Measurements from ENCODE around the gene SRSF3. TPM values are rescaled to one million over a fixed set of nuclear protein-coding genes. Genes with fewer than 3 reads are reported as not detected.
A peak's percentile ranks its signal among the peaks of the same experiment; 100 is the strongest.

SRSF3 gene
- total RNA-seq: 100 to 1,000 TPM; 357 to 359 TPM
- polyA plus RNA-seq: 100 to 1,000 TPM; 268 to 375 (median 332) TPM
- total RNA-seq: 372 to 926 (median 649) reads per million in 6 experiments

DNA sequence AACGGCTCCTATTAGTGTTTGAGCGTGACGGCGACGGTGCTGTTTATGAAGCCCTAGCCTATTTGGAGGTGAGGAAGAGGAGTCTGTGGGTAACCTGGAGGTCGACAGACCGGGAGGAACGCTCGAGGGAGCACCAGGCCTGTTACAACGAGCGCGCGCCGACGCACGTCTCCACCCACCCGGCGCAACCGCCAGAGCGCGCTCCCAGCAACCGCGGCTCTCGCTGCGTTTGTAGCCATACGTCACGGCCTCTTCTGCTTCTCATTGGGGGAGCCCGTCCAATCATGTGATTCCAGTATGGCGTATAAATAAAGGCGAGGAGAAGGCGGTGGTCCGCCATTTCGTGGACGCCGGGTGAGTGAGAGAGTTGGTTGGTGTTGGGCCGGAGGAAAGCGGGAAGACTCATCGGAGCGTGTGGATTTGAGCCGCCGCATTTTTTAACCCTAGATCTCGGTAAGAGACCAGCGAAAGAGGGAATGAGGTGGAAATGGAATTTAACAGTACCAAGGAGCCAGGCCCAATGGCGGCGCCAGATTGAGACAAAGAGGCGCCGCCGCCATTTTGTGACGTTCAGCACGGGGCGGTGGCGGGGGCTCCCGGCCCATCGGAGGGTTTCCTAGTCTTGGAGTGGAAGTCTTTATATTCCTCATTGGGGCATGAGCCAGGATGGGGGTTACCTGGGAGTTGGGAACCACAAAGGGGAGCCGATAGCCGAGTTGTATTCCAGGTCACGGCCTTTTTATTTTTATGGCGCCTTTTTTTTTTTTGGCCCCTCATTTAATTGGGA lies at the start of gene SRSF3:
SRSF3 (plus strand) TSS at position 334 of the 787 bp plus-strand sequence. CDS start 2,401 bp downstream, outside the sequence.
- DNase-seq (peak; percentile 90 to 99 (median 97)), ATAC-seq (peak; percentile 84 to 87)
- Mint-ChIP-seq H3K27ac (peak within 1 kb of the TSS; percentile 96 to 100 (median 100)), H3K9me3 (peaks cover 0 to 5% (median 0%) of the 10 kb centered on the region in 9 donors), H3K27me3 (peaks cover 0 to 4% (median 0%) of the 10 kb centered on the region in 5 donors), H3K36me3 (peaks cover 37 to 47% (median 45%) of the 10 kb centered on the region in 3 donors), H3K4me3 (peak within 1 kb of the TSS; percentile 89 to 100 (median 98)), H3K4me1 (peaks cover 20 to 49% (median 42%) of the 10 kb centered on the region in 4 donors)
- POLR2A ChIA-PET: interaction anchor here (0.6 to 13.3 kb wide), 26 partner anchors 9 to 898 kb away, joined by 3 to 353 read pairs (median 4); partner anchors contain the start of genes CDKN1A, KCTD20 and STK38

DNA sequence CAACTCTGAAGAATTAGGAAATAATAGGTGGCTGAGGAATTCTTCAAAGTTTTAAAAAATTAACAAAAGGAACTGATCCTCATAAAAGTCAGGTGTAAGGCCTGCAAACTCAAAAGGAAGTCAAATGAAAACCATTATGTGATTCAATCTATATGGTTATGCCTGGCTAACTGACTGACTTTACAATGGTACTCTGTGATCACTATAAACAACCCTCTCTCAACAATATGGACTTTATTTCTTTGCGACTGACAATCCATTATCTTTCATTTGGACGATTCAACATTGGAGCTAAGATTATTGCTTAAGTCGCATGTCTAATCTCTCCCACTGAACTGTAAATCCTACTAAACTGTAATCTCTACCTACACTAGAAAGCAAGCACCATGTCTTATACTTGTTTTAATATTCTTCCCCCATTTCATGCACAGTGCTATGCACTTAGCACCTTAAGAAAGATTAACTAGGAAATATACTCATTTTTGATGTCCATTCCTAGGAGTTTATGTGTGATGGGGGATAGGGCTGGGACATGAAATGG lies 48.3 kb upstream of the SRSF3 start:
- no peaks in the 10 kb centered on the region for H3K27me3 Mint-ChIP-seq
- peak overlapping the region; percentile 96 to 99 (median 98) for H3K27ac Mint-ChIP-seq
- ATAC-seq (no peak), DNase-seq (no peak)
- H3K4me1 Mint-ChIP-seq: peaks cover 14 to 65% (median 53%) of the 10 kb centered on the region in 4 donors
- H3K9me3 Mint-ChIP-seq: peaks cover 0 to 2% (median 0%) of the 10 kb centered on the region in 9 donors
- H3K4me3 Mint-ChIP-seq: peak overlapping the region; percentile 93 to 100 (median 99)
- POLR2A ChIA-PET: interaction anchor here (0.6 to 13.0 kb wide), 18 partner anchors 9 to 123 kb away, joined by 3 to 353 read pairs (median 4); partner anchors contain the start of gene SRSF3
- H3K36me3 Mint-ChIP-seq: peaks cover 13 to 25% (median 14%) of the 10 kb centered on the region in 3 donors

DNA sequence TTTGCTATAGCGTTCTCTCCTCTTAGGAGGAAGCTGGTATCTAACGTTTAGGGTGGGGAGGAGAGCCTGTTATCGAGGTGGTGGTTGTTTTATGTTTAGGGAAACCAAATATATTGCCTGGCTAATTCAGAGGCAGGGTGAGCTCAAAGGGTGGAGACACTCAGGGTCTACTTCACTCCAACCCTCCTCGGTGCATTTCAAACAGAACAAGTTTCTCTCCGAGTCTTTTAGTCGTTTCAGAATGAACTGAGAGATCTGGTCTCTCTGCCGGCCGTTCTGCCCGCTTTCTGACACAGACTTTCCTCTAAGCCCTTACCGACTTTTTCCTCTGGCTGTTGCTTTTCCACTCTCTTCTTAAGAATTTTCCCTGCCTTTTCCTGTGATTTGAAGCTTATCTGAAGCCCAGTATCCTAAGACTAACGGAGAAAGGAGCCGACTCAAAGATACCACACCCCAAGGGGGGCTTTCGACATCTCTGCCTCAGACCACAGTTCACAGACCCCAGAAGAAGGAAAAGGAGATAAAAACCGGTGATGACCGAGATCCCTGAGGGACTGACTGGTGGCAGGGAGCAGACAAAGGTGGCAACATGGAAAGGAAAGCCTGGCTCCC lies 47.7 kb upstream of the SRSF3 start:
- H3K9me3 Mint-ChIP-seq: peaks cover 0 to 2% (median 0%) of the 10 kb centered on the region in 9 donors
- ATAC-seq: peak; percentile 15 to 19
- DNase-seq: peak in 3 of 10 donors; percentile 39 to 54 (median 48)
- no peaks in the 10 kb centered on the region for H3K27me3 Mint-ChIP-seq
- peak overlapping the region; percentile 96 to 99 (median 98) for H3K27ac Mint-ChIP-seq
- peak overlapping the region; percentile 93 to 100 (median 99) for H3K4me3 Mint-ChIP-seq
- peaks cover 9 to 19% (median 13%) of the 10 kb centered on the region in 3 donors for H3K36me3 Mint-ChIP-seq
- POLR2A ChIA-PET: interaction anchor here (0.6 to 13.0 kb wide), 13 partner anchors 8 to 123 kb away, joined by 3 to 353 read pairs (median 4); partner anchors contain the start of gene SRSF3
- H3K4me1 Mint-ChIP-seq: peaks cover 12 to 61% (median 48%) of the 10 kb centered on the region in 4 donors

DNA sequence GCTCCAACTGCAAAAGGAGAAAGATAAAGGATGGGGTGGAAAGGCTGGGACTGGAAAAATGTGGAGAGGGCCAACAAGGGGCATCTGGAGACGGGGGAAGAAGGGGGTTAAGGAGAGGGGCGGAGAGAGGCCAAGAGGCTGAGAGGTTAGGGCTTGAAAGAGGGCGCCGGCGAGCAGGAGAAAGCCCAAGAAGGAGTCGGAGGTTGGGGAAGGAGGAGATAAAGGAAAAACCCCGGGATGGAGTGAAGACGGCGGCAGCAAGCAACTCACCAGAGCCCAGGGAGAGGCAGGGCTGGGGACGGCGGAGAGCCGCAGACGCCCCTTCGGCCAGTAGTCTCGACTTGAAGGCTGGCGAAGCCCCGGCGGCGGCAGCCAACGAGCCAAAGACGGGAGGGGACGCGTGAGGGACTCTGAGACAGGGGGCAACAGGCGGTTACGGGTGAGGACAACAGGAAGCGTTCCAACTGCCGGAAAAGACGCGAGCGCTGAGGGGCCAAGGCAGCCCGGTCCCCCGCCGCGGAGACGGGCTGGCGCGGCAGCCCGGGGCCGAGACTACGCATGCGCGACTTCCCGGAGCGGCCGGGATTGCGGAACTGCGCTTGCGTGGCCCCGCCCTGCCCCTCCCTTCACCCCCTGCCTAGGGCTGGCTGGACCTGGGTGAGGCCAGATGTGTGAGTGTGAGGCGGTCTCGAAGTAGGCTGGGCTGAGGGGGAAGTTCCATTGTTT lies 47.1 kb upstream of the SRSF3 start, which contains the start of gene STK38:
STK38 (minus strand) TSS at position 560 of the 726 bp plus-strand sequence. CDS start 7,277 bp downstream, outside the sequence.
- Mint-ChIP-seq H3K4me1 (peaks cover 12 to 54% (median 41%) of the 10 kb centered on the region in 4 donors), H3K27ac (peak within 1 kb of the TSS; percentile 96 to 99 (median 98)), H3K4me3 (peak within 1 kb of the TSS; percentile 93 to 100 (median 99)), H3K9me3 (peaks cover 0 to 2% (median 0%) of the 10 kb centered on the region in 9 donors), H3K36me3 (peaks cover 6 to 14% (median 13%) of the 10 kb centered on the region in 3 donors), H3K27me3 (no peaks in the 10 kb centered on the region)
- POLR2A ChIA-PET: interaction anchor here (0.7 to 13.0 kb wide), 6 partner anchors 11 to 104 kb away, joined by 3 to 353 read pairs (median 4); partner anchors contain the start of genes KCTD20 and SRSF3
- peak; percentile 69 to 78 for ATAC-seq
- DNase-seq: peak; percentile 82 to 95 (median 90)

DNA sequence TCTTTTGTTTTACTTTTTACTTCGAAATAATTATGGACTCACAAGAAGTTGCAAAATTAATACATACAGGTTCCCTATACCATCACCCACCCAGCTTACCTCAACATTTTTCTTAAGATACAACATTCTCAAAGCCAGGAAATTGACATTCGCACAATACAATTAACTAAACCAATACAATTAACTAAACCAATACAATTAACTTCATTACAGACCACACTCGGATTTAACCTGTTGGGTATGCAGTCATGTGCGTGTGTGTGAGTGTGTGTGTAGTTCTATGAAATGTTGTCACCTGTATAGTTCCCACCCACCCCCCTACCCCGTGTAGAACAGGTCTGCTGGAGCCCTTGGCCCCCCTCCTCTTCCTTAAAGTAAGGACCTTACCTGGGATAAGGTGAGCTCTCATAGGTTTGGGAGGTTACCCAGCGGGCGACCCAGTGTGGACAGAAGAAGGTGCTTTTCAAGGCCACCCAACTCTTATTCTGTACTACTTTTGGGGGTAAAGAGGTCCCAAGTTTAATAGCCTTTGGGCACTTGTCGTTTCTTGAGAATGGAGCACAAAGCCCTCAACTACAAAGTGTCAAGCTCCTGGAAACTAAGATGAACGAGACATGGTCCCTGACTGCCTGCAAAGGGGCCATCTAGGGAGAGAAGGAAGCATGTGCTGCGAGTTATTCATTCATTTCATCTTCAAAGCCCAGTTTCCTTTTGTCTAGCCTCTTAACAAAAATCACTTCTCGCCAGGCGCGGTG lies 46.3 kb upstream of the SRSF3 start:
- Mint-ChIP-seq H3K4me1 (peaks cover 12 to 48% (median 38%) of the 10 kb centered on the region in 4 donors), H3K27ac (peak overlapping the region; percentile 96 to 99 (median 98)), H3K9me3 (peaks cover 0 to 2% (median 0%) of the 10 kb centered on the region in 9 donors), H3K27me3 (no peaks in the 10 kb centered on the region), H3K36me3 (peaks cover 6 to 13% (median 12%) of the 10 kb centered on the region in 3 donors), H3K4me3 (peak overlapping the region; percentile 93 to 100 (median 99))
- DNase-seq (peak in 2 of 10 donors; percentile 23 to 33), ATAC-seq (peak; percentile 4 to 8)
- POLR2A ChIA-PET: interaction anchor here (0.6 to 13.0 kb wide), 7 partner anchors 16 to 105 kb away, joined by 3 to 353 read pairs (median 3); partner anchors contain the start of genes KCTD20 and SRSF3

DNA sequence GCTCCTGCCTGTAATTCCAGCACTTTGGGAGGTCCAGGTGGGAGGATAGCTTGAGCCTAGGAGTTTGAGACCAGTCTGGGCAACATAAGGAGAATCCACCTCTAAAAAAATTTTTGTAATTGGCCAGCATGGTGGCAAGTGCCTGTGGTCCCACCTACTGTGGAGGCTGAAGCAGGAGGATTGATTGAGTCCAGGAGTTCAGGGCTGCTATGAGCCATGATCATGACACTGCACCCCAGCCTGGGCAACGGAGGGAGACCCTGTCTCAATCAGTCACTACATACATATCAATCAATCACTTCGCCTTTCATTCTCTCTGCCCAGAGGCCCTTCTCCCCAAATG lies 45.8 kb upstream of the SRSF3 start:
- DNase-seq (no peak), ATAC-seq (no peak)
- peak overlapping the region; percentile 25 to 100 (median 96) for H3K4me3 Mint-ChIP-seq
- peaks cover 9 to 44% (median 34%) of the 10 kb centered on the region in 4 donors for H3K4me1 Mint-ChIP-seq
- peaks cover 0 to 2% (median 0%) of the 10 kb centered on the region in 9 donors for H3K9me3 Mint-ChIP-seq
- H3K27me3 Mint-ChIP-seq: no peaks in the 10 kb centered on the region
- POLR2A ChIA-PET: interaction anchor here (0.6 to 13.0 kb wide), 7 partner anchors 17 to 105 kb away, joined by 3 to 353 read pairs (median 4); partner anchors contain the start of genes KCTD20 and SRSF3
- peak overlapping the region; percentile 28 to 99 (median 98) for H3K27ac Mint-ChIP-seq
- peaks cover 3 to 13% (median 9%) of the 10 kb centered on the region in 3 donors for H3K36me3 Mint-ChIP-seq

DNA sequence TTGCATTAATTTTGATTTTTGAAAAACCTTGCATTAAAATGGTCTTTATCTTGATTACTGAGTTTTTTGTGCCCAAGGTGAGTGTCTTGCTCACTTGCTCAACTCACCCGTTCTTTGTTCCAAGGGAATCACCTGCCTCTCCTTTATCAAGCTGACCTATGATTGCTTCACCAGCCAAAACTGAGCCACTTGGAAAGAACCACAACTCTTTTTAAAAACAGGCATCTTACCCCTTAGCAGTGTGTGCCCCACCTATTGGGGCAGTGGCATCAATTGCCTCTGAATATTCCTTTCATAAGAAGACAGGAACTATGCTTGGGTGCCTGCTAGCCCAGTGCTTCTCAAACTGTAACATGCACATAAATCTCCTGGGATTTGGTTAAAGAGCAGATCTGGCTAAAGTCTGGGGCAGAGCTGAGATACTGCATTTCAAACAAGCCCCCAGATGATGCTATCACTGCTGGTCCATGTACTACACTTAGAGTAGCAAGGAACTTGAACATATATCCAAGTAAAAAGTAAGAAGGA lies 43.6 kb upstream of the SRSF3 start:
- DNase-seq (no peak), ATAC-seq (no peak)
- Mint-ChIP-seq H3K36me3 (peaks cover 0 to 9% (median 0%) of the 10 kb centered on the region in 3 donors), H3K27me3 (no peaks in the 10 kb centered on the region), H3K4me1 (peaks cover 5 to 29% (median 23%) of the 10 kb centered on the region in 4 donors), H3K27ac (peak overlapping the region in 3 of 10 donors; percentile 2 to 54 (median 40)), H3K4me3 (peak overlapping the region in 1 of 10 donors; percentile 20), H3K9me3 (peaks cover 0 to 2% (median 0%) of the 10 kb centered on the region in 9 donors)
- POLR2A ChIA-PET: interaction anchor here (13.0 kb wide), 1 partner anchor 46 kb away, joined by 353 read pairs; the partner anchor contains the start of gene SRSF3

DNA sequence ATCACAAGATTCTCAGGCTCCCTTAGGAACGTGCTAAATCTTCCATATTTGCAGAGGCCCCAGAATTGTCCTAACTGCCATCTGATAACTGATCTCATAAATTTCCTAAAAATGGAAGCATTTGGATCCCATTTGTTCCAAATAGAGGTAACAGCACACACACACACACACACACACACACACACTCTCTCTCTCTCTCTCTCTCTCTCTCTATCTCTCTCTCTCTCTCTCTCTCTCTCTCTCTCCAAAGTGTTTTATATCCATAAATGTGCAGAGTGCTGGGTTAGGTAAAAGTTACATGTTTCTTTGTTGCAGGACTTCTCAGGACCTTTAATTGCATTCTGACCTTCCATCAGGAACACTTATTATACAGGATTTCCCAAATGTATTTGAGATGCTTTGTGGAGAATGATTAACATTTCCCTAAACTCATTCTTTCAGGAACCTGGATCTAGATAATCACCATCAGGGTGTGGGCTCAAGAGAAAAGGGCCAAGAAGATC lies 38.4 kb upstream of the SRSF3 start:
- Mint-ChIP-seq H3K27me3 (peaks cover 0 to 1% (median 0%) of the 10 kb centered on the region in 5 donors), H3K27ac (no peak overlapping the region), H3K4me1 (peaks cover 0 to 6% (median 3%) of the 10 kb centered on the region in 4 donors), H3K9me3 (no peaks in the 10 kb centered on the region), H3K36me3 (no peaks in the 10 kb centered on the region), H3K4me3 (no peak overlapping the region)
- ATAC-seq: no peak
- POLR2A ChIA-PET: interaction anchor here (0.7 to 1.1 kb wide), 3 partner anchors 12 to 827 kb away, joined by 3 to 5 read pairs (median 4); no protein-coding TSS in a partner anchor
- DNase-seq: no peak

DNA sequence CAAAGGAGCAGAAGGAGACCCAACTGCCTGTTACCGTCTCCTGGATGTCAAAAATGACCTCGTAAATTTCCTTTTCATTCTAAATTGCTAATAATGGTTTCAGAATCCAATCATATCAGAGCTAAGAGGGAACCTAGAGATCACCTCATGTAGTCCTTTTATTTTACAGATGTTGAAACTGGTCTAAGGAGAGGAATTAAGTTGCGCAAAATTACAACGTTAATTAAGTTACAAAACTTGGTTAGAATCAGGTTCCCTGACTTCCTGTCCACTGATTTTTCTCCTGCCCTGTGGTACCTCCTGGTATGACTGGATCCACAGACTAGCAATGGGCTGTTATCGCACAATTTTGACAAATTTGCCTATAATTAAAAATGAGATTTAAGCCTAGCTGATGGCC lies 37.9 kb upstream of the SRSF3 start:
- POLR2A ChIA-PET: interaction anchor here (0.7 to 1.1 kb wide), 3 partner anchors 12 to 827 kb away, joined by 3 to 5 read pairs (median 4); no protein-coding TSS in a partner anchor
- no peaks in the 10 kb centered on the region for H3K9me3 Mint-ChIP-seq

More for the DNA sequence above, 37.9 kb upstream of the SRSF3 start:
- Mint-ChIP-seq H3K27ac (no peak overlapping the region), H3K4me1 (peaks cover 0 to 8% (median 2%) of the 10 kb centered on the region in 4 donors), H3K27me3 (peaks cover 0 to 2% (median 0%) of the 10 kb centered on the region in 5 donors), H3K4me3 (no peak overlapping the region), H3K36me3 (no peaks in the 10 kb centered on the region)
- DNase-seq (no peak), ATAC-seq (no peak)

Measured in naive thymus-derived CD8-positive, alpha-beta T cell (primary cell).